Stimulated activated CD8-positive, alpha-beta memory T cell treated with anti-CD3 and anti-CD28 coated beads, Interleukin-4, amount 100 ng/mL, for 24 hours (primary cell): Measurements from ENCODE around the gene SYNE2.

Experiments
- DNase-seq: peaks from one replicate; pipeline ENCODE4 v3.0.0-alpha.2; 2020; ENCODE audit warnings: low read depth

Gene SYNE2

DNA sequence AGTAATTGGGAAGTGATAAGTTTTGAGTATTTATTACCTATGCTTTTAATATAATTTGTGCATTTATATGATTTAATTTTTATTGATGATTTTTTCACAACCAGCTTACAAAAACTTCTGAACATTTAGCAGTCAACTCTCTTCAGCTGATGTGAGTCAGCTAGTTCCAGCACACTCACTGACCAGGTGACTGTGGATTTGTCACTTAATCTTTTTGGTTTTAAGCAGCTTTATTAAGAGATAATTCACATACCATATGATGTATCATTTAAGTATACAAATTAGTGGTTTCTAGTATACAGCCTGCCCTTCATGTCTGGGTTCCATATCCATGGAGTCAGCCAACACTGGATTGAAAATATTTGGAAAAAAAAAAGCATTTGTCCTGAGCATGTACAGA lies 103.5 kb downstream of the SYNE2 start:
- no peak for DNase-seq

DNA sequence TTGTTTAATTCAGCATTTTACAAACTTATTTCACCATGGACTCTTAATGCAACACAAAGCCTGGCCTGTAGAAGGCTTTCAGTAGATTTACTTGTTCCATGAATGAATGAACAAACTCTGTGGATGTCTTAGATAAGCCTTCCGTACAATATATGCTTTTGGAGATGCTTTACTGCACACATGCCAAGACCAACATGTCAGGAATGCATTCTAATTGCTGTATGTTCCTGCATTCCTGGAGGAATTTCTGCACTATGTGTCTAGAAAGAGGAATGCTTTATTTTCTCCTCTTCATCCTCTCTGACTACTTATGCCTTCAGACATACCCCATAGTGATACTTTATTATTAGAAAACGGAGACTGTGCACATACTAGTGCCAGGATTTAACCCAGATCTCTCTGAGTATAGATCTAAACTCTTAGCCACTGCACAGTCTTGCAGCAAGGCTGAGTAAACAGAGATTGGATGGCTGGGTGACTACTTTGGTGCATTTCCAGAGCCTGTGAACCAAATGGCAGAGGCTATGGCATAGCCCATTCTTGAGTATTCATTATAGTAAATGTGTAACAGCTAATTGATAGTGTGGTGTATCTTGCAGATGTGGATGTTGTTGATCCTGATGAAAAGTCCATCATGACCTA lies 108.2 kb downstream of the SYNE2 start:
- DNase-seq: no peak

DNA sequence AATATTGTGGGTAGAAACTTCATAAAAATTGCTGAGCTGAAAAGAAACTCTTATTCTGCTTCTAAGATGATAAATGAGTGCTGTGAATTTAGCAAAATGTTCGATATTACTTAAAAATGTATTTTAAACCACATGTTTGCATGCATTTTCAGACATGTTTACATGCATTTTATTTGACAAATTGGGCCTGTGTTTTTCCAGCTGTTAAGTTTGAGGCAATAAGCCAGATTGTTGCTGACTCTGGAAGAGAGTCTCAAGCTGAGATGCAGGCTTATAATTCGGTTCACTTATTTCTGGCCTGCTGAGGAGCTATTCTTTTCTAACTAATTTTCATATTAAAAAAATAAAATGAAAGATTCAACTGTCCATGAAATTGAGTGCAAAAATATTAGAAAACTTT lies 110.1 kb downstream of the SYNE2 start:
- DNase-seq: no peak

DNA sequence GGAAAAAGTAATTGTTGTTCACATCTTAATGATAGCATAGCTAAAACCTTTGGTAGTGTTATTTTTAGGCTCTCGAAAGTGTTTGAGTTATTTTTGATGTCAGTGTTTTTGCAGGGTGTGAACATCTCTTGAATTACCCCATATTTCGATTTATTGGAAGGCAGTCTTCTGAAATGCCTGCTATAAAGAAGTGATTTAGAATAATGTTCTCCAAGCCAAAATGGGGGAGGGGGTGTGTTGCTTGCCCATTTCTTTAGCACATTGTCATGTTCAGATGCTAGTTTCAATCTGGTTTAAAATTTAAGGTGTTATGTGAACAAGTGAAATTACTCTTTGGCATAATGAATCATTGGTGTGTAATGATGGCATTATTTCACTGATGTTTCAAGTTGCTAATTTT lies 110.6 kb downstream of the SYNE2 start:
- DNase-seq: no peak

DNA sequence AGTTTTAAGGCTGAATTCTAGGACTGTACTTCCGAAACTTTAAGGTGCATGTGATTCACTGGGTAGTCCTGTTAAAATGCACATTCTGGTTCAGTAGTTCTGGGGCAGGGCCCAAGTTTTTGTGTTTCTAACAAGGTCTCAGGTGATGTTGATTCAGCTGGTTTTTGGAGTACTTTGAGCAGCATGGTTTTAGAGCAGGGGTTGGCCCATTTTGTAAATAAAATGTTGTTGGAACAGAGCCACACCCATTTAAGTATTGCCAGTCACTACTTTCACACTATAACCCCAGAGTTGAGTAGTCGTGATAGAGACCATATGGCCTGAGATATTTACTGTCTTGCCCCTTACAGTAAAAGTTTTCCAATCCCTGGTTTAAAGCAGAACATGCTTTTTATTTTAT lies 111.3 kb downstream of the SYNE2 start:
- no peak for DNase-seq

DNA sequence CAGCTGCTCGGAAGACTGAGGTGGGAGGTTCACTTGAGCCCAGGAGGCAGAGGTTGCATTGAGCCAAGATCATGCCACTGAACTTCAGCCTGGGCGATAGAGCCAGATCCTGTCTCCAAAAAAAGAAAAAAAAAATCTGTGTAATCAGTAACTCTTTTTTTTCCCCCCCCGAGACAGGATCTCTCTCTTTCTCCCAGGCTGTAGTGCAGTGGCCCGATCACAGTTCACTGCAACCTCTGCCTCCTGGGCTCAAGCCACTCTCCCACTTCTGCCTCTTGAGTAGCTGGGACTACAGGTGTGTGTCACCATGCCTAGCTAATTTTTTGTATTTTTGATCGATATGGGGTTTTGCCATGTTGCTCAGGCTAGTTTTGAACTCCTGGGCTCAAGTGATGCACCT lies 113.6 kb downstream of the SYNE2 start:
- DNase-seq: no peak

DNA sequence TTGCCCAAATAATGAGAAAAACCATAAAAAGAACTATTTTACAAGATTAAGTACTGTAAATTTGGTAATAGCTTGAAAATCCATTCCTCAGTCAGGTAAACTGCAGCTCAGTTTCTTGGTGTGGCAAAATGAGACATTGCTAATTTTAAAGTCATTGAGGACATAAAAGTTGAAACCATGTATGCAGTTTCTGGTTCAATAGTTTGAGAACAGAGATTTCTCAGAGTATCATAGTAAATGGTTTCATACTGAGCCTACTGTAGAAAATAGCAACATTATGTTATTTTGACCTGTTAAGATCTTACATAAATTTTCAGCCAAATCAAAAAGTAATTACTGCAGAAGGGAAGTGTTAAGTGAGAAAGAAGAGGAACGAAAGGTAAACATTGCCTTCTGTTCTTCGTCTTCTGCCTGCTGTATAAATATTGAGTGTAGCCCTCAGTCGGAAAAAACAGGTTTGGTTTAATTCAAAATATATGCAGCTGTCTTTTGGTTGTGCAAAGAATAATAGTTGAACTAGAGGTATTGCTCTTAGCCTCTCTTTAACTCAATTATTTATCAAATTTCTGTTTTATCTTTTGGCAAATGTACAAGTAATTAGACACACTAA lies 119.6 kb downstream of the SYNE2 start:
- no peak for DNase-seq

DNA sequence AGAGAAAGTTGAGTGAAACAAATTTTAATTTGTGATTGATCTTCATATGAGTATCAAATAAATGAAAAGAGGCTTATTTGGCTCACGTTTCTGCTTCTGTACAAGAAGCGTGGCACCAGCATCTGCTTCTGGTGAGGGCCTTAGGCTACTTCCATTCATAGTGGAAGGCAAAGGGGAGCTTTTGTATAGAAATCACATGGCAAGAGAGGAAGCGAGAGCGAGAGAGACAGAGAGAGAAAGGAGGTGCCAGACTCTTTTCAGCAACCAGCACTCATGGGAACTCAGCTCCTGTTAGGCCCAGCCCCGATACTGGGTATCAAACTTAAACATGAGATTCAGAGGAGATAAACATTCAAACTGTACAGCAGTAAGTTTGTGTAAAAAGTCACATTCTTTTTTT lies 121.4 kb downstream of the SYNE2 start:
- no peak for DNase-seq

DNA sequence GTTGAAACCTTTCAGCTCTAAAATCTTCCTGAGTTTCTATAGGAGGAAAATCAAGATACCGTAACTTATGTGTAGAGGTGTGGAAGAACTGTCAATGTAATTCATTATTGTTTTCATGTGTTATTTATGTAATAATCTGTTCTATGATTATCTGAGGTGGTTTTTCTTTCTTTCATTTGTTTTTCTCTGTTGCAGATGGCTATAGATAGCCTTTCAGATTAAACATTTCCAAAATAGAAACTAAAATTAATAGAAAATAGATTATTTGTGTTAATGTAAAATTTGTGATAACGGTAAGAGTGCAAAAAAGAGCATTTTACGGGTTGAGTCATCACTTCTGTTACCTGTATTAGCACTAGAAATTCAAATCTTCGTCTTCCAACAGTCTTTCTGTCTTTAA lies 128.8 kb downstream of the SYNE2 start:
- no peak for DNase-seq

DNA sequence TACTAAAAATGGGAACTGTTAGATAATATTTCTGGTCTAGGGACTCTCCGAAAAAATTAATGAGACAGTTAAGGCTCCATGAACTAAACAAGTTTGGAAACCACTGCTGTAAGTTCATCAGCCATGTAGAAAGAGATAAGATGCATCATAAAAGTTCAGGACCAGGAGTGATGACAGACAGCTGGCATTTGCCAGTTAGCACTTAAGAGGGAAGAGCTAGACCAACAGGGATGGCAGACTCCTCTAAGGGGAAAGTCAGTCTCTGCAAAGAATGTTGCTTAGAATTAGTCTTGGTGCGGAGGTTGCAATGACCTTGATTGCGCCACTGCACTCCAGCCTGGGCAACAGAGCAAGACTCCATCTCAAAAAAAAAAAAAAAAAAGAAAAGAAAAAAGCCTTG lies 129.4 kb downstream of the SYNE2 start:
- DNase-seq: no peak

DNA sequence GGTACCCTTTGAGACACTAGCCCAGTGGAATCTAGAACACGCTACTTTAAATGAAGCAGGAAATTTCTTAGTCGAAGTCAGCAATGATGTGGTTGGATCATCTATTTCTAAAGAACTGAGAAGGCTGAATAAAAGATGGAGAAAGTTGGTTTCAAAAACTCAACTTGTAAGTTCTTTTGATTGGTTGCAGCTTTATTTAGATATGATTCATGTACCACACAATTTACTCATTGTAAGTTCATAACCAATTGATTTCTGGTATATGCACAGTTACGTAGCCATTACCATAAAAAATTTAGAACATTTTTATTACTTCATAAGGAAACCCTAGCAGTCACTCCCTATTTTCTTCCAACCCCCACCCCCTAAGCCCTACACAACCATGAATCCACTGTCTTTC lies 129.8 kb downstream of the SYNE2 start:
- DNase-seq: no peak

DNA sequence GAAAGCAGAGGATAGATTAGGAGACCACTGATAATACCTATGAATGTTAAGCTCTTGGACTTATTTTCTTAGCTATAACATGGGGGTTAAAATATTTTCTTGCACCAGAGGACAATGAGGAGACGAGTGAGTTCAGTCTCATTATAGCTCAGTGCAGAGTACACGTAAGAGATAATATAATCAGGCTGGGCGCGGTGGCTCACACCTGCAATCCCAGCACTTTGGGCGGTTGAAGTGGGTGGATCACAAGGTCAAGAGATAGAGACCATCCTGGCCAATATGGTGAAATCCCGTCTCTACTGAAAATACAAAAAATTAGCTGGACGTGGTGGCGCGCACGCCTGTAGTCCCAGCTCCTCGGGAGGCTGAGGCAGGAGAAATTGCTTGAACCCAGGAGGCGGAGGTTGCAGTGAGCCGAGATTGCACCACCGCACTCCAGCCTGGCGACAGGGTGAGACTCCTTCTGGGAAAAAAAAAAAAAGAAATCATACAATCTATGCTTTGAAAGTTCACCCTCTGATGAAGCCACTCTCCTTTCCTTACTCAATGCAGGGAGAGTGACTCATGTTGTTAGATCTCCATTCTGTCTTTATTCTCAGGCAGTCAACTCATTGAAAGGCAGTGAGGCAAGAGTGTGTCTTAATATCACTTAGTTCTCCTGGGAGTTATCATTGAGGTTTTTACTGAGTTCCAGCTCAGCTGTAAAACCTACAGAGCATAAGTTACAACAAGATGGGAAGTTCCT lies 134.2 kb downstream of the SYNE2 start:
- no peak for DNase-seq

DNA sequence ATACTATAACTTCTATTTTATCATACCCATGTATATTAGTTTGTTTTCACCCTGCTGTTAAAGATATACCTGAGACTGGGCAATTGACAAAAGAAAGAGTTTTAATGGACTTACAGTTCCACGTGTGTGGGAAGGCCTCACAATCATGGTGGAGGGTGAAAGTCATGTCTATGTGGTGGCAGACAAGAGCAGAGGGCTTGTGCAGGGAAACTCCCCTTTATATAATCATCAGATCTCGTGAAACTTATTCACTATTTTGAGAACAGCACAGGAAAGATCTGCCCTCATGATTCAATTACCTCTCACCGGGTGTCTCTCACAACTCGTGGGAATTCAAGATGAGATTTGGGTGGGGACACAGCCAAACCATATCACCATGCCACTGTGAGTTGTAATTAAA lies 135.8 kb downstream of the SYNE2 start:
- DNase-seq: no peak

DNA sequence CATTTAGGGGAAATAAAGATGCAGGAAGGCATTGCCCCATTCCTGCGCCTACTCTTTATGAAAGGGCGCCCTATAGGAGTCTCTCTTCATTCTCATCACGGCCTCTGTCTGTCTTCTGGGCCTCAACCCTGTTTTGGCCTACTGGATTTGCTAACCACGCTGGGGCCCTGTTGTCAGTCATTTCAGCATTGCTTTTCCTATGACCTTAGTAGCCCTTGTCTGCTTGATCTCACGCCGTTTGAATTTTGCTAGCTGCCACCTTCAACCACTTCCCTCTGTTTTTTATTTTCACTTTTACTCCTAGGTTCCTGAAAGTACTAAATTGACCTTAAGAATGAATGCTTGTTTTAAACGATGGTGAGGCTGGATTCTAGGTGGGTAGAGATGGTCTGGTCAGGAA lies 139.0 kb downstream of the SYNE2 start:
- DNase-seq: no peak

DNA sequence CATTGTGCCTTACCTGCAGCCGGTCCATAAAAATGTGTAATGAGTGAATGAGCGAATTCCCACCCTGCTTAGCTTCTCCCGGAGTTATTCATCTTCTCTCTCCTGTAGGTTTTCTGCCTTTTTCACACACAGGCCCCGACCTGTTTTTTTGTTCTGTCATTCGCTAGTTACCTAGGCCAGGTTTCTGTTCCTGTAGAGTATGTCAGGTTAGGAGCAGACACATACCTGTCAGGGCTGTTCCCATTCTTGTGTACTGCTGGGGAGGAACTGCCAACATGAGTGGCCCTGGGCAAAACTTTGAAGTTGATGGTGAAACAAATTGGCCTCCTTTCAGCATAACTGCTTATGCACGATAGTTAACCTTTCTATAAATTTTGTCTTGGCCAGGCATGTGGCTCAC lies 140.1 kb downstream of the SYNE2 start:
- no peak for DNase-seq

DNA sequence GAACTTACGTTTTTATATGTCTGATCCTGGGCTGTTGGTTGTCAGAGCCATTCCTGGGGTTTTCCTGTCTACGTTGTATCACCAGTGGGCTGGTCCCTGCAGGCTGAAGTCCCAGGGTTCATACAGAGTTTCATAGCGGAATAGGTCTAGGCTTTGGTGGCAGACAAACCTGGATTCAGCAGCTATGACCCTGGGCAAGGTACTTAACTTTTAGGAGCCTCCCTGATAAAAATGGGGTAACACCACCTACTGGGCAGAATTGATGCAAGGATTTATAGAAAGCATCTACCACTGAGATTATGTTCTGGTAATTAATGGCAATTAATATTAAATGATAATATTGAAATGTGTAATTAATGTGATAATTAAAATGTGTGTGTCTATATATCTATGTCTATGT lies 141.2 kb downstream of the SYNE2 start:
- no peak for DNase-seq

DNA sequence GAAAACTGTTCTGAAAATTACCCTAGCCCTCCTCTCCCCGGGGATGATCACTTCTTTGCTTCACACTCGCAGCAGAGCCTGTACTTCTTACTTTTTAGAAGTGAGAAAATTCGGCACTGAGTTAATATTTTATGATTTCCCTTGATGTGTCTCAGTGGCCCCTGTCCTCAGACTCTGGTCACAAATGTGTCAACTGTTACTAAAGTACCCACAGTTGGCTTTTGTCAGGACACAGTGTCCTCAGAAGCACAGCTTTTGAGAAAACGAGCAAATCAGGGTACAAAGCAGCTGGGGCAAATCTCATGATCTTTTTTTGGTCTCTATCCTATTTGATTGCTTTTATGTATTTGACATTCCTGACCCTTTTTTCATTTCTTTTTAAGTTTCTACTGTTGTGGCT lies 142.5 kb downstream of the SYNE2 start:
- no peak for DNase-seq

DNA sequence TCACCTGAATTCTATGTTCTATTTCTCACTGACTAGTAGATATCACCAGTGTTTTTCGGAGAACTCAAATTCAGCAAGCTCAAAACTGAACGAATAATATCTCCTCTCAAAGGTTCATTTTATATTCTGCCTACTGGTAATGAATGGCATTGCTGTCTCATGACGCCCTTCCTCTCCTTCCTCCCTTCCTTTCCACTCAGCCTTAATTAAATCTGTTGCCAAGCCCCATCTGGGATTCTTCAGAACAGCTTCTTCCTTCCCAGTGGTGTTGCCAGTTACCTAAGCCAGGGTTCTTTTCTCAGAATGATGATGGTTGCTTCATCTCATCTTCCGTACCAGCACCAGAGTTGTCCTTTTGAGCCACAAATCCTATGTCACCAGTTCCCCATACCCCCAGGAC lies 143.2 kb downstream of the SYNE2 start:
- no peak for DNase-seq

DNA sequence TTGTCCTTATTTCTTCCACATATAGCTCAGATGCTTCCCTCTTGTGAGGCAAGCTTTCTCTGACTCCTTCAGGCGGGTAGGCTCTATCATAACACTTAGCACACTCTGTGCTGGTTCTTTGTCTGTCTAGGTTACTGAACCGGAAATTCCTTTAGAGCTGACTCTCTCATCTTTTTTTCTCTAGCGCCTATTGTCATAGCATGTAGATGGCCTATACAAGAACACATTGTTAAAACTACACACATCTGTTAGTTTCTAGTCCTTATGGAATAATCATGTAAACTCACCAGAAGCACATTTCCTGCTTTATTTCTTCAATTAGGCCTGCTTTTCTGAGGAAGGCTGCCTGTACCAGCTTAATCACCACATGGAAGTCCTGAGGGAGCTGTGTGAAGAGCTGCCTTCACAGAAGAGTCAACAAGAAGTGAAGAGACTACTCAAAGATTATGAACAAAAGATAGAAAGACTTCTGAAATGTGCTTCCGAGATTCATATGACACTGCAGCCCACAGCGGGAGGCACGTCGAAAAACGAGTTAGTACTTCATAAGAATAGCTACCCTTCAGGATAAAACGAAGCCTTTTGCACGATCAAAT lies 143.9 kb downstream of the SYNE2 start:
- no peak for DNase-seq

DNA sequence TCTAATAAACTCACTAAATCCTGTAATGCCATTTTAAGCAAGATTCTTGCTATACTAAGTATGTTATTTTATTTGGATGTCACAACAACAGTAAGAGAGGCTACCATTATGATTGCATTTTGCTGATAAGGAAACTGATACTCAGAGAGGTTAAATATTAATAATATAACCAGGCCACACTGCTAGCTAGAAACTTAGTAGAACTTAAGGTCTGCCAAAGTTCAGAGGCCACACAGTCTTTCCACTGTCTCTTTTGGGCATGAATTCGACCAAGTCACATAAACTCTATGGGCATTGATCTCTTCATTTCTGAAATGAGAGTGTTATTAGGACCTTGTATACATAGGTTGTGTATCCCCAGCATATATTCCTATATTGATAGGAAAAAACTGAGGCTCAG lies 147.9 kb downstream of the SYNE2 start:
- DNase-seq: no peak

DNA sequence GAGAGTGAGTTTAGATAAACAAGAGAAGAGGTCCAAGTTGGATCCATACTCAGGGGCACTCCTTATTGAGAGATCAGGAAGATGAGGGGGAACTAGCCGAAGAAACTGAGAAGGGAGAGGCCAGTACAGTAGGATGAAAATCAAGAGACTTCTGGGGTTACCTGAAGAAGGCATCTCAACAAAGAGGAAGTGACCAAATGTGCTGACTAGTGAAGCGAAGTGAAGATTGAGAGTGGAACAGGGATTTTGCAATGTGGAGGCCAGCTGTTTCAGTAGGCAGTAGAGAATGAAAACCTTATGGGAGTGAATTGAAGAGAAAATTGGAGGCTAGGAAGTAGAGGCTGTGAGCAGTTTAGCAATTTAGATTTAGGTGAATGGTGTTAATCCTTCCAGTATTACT lies 153.0 kb downstream of the SYNE2 start:
- no peak for DNase-seq

DNA sequence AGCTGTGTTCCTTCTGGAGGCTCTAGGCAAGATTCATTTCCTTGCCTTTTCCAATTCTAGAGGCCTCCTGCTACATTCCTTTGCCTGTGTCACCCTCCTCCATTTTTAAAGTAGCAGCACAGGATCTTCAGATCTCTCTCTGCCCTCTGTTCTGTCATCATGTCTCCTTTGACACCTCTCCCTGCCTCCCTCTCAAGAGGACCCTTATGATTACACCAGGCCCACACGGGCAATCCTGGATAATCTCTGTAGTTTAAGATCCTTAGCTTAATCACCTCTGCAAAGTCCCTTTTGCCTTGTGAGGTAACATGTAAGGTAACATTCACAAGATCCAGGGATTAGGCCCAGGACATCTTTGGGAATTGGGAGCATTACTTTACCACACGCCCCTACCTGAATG lies 155.2 kb downstream of the SYNE2 start:
- DNase-seq: no peak

DNA sequence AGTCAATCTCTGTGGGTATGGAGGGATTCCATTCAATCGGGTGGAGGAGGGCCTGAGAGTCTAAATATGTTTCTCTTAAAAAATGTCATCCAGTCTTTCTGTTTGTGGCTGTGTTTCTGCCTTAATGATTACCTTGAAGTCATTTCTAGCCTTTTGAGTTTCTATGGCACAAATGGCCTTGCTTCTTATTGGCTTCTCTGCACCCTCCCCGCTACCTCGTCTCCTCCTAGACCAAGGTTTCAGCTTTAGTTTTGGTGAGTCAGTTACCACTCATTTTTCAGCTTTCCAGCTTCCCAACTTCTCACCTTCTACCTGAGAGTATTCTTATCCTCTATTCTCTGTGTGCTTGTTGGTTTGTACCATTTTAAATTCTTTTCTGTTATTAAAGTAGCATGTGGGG lies 159.2 kb downstream of the SYNE2 start:
- no peak for DNase-seq
